Stomach (tissue), 4 donors: ENCODE measurements around the gene HIPK1.

ENCODE experiments used
- POLR2AphosphoS5 ChIP-seq, 3 donors: sonication (generic); formaldehyde crosslinking; IDR thresholded peaks; one replicate each; pipeline ENCODE4 v1.6.1; 2016; ENCODE audit warnings: antibody characterized with exemption in 3 of 3
- TF ChIP-seq, protein P1 (sequence below), 7 experiments: fragments of 450-650 bp in 4 of 7; fragments of 200-600 bp in 3 of 7; sonication (generic) in 3 of 7; IDR thresholded peaks; one replicate each; pipeline ENCODE4 v1.5.1; 2016 to 2019; ENCODE audit warnings: antibody characterized with exemption in 7 of 7, control low read depth in 2 of 7, mild to moderate bottlenecking in 1 of 7

DNA sequence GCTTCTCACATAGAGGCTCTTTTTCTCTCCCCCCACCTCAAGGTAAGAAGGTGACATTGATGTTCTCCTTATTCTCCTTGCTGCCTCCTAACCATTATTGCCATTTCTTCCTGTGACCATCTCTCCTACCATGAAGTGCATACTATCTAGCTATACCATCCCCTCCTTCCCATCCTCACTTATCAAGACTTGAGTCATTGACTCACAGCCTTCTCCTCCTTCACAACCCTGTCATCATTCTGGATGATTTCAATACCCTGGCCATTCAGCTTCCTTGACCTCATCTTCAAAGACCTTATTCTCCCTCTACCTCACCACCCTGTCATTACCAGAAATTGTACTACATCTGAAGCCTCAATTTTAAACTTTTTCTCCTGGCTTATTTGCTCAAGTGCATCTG is 10.9 kb upstream of the HIPK1 start:
- TF ChIP-seq, protein P1, sequence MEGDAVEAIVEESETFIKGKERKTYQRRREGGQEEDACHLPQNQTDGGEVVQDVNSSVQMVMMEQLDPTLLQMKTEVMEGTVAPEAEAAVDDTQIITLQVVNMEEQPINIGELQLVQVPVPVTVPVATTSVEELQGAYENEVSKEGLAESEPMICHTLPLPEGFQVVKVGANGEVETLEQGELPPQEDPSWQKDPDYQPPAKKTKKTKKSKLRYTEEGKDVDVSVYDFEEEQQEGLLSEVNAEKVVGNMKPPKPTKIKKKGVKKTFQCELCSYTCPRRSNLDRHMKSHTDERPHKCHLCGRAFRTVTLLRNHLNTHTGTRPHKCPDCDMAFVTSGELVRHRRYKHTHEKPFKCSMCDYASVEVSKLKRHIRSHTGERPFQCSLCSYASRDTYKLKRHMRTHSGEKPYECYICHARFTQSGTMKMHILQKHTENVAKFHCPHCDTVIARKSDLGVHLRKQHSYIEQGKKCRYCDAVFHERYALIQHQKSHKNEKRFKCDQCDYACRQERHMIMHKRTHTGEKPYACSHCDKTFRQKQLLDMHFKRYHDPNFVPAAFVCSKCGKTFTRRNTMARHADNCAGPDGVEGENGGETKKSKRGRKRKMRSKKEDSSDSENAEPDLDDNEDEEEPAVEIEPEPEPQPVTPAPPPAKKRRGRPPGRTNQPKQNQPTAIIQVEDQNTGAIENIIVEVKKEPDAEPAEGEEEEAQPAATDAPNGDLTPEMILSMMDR (IDR thresholded peaks at IDR 0.05), result no peak
- TF ChIP-seq POLR2AphosphoS5 (IDR thresholded peaks at IDR 0.05), result no peak
